Type B pancreatic cell (in vitro differentiated cells): Measurements from ENCODE around the gene APP. TPM values are rescaled to one million over a fixed set of nuclear protein-coding genes. Genes with fewer than 3 reads are reported as not detected.
"Not testable (repeated sequence)": the region's sequence is repeated elsewhere in the genome, so short reads cannot be mapped to it uniquely, and the experiment has no call there.

Source experiments
- DNase-seq: peaks from one replicate; pipeline ENCODE4 v3.0.0; 2021; ENCODE audit warnings: mixed read lengths; ENCODE audit not compliant: unreplicated experiment; ENCODE audit errors: extremely low spot score
- H3K27ac Mint-ChIP-seq: 2 replicates; pipeline ENCODE4 v1.8.0; 2021; ENCODE audit warnings: mild to moderate bottlenecking, mixed read lengths
- H3K27me3 Mint-ChIP-seq: 2 replicates; pipeline ENCODE4 v1.8.0; 2021; ENCODE audit warnings: mixed read lengths
- H3K36me3 Mint-ChIP-seq: 2 replicates; pipeline ENCODE4 v1.8.0; 2021; ENCODE audit warnings: mixed read lengths
- H3K4me1 Mint-ChIP-seq: one replicate; pipeline ENCODE4 v1.8.0; 2021; ENCODE audit warnings: mixed read lengths; ENCODE audit not compliant: unreplicated experiment
- H3K4me3 Mint-ChIP-seq: 2 replicates; pipeline ENCODE4 v1.8.0; 2021; ENCODE audit warnings: mild to moderate bottlenecking, mixed read lengths
- H3K9me3 Mint-ChIP-seq: 2 replicates; pipeline ENCODE4 v1.8.0; 2021; ENCODE audit warnings: mixed read lengths
- total RNA-seq: library from RNA; stranded (reverse); gene quantifications from 2 replicates; pipeline ENCODE4 v1.2.1, GENCODE V29; 2021; ENCODE audit warnings: low replicate concordance
- TF ChIP-seq, protein P1 (sequence below): fragments of 200-600 bp; sonication (generic); conservative IDR thresholded peaks from 2 replicates; pipeline ENCODE4 v1.5.0; 2021; ENCODE audit warnings: antibody characterized with exemption, mild to moderate bottlenecking

Gene APP
- total RNA-seq, 1 donor from 2014 or later, result 415 TPM

DNA sequence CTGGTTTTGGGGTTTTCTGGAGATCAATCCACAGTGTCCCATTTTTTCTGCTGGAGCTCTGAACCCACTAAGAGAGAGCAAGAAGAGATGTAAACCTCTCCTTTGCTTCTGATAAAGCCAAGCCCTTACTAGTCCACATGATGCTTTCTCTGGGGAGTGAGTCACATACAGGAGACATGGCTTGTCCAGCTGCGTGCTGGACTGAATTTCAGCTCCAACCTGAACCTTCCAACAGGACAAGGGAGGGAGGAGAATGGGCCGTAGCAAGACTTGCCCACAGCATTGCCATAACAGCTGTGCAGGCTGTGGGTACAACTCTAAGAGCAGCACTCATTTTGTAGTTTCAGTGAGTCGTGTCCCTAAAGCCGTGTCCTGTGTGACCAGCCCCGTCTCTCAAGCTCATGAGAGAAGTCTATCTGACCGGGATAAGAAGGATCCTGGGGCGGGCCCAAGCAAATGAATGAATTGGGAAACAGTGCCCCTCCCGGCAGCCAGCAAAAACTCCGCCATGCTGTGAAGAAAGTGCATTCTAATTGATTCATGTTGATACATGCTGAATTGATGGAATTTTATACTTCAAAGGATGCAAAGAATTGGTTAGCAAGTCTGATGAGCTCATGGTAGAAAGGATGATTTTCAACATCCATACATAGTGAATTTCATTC lies 240.6 kb downstream of the APP start:
- H3K4me3 Mint-ChIP-seq, result no peak overlapping the region
- no peak overlapping the region for H3K27ac Mint-ChIP-seq
- H3K4me1 Mint-ChIP-seq, result peaks cover 10% of the 10 kb centered on the region
- H3K27me3 Mint-ChIP-seq, result no peaks in the 10 kb centered on the region
- TF ChIP-seq, protein P1, sequence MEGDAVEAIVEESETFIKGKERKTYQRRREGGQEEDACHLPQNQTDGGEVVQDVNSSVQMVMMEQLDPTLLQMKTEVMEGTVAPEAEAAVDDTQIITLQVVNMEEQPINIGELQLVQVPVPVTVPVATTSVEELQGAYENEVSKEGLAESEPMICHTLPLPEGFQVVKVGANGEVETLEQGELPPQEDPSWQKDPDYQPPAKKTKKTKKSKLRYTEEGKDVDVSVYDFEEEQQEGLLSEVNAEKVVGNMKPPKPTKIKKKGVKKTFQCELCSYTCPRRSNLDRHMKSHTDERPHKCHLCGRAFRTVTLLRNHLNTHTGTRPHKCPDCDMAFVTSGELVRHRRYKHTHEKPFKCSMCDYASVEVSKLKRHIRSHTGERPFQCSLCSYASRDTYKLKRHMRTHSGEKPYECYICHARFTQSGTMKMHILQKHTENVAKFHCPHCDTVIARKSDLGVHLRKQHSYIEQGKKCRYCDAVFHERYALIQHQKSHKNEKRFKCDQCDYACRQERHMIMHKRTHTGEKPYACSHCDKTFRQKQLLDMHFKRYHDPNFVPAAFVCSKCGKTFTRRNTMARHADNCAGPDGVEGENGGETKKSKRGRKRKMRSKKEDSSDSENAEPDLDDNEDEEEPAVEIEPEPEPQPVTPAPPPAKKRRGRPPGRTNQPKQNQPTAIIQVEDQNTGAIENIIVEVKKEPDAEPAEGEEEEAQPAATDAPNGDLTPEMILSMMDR, result no peak
- DNase-seq, result no peak
- H3K36me3 Mint-ChIP-seq, result peaks cover 50% of the 10 kb centered on the region
- no peaks in the 10 kb centered on the region for H3K9me3 Mint-ChIP-seq

DNA sequence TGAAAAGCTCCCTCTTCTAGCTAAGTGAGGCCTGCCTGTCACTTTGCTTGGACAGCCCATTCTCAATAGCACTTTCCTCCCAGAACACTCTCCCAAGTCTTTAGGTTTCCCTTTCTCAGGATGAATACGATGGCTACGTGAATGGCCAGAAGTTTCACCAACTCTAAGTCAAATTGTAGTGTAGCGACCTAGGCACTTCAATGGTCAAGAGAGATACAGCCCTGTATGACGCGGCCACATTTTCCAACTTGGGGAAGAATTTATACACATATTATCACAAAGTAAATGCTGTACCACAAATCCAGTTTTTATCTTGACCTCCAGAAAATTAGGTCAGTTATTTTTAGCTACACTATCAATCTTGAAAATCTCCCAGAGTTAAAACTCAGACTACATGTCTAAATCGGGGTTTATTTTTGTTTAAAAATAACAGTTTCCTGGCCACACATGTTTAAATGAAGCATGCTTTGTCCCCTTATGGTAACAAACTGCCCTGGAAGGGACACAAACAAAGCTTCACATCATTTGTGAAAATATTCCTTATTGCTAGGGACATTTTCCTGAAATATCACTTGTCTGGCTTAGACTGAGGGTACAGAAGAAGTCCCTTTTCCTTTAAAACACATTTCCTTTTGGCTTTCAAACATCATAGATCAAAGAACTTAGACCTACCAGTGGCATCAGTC lies 243.2 kb downstream of the APP start:
- Mint-ChIP-seq H3K27me3 (no peaks in the 10 kb centered on the region), H3K27ac (no peak overlapping the region), H3K4me3 (no peak overlapping the region), H3K4me1 (peaks cover 6% of the 10 kb centered on the region), H3K36me3 (peaks cover 46% of the 10 kb centered on the region), H3K9me3 (no peaks in the 10 kb centered on the region)
- DNase-seq, result no peak
- TF ChIP-seq, protein P1, result no peak

DNA sequence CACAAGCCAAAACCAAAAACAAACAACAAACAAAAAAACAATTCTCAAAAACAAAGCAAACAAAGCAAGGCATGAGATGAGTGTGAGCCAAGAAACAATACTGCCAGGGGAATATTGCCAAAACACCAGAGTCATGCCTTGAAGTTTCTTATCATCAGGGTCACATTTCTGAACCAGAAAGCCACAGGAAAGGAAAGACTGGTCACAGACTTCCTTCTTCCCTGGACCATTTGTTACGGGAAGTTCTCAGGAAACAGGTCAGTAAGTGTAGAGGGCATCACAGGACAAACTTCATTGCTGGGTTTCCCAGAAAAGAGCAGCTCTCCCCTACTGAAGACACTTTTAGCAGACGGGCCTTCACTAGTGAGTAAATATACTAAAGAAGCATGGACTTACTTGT lies 244.6 kb downstream of the APP start:
- no peaks in the 10 kb centered on the region for H3K9me3 Mint-ChIP-seq
- DNase-seq, result no peak
- no peaks in the 10 kb centered on the region for H3K4me1 Mint-ChIP-seq
- H3K27me3 Mint-ChIP-seq, result no peaks in the 10 kb centered on the region
- no peak overlapping the region for H3K4me3 Mint-ChIP-seq
- peaks cover 35% of the 10 kb centered on the region for H3K36me3 Mint-ChIP-seq
- TF ChIP-seq, protein P1, result no peak
- H3K27ac Mint-ChIP-seq, result no peak overlapping the region

DNA sequence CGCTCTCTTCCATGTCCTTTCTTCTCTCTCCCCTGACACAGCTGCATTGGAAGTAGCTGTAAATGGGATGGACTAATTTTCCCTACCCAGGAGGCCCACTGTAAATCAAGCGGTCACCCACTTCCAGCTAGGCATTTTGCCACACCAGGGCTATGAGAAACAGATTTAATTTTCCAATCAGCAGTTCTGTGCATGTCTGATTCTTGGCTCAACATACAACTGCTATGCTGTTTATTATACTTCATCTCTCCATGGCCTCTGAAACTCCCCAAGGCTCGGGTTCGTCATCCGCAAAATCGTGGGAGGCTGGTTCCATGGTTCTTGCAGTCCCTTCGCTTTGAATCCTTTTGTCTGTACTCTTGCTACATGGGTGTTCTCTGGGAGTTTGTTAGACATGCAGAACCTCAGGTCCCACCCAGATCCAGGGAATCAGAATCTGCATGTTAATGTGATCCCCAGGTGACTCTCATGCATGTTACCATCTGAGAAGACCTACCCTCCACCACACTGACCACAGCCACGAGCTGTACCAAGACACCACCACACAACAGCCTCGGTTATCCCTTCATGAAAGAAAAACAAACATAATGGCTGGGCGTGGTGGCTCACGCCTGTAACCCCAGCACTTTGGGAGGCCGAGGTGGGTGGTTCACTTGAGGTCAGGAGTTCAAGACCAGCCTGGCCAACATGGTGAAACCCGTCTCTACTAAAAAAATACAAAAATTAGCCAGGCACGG lies 245.3 kb downstream of the APP start:
- DNase-seq, result no peak
- H3K27ac Mint-ChIP-seq, result no peak overlapping the region
- no peaks in the 10 kb centered on the region for H3K27me3 Mint-ChIP-seq
- no peaks in the 10 kb centered on the region for H3K4me1 Mint-ChIP-seq
- H3K36me3 Mint-ChIP-seq, result peaks cover 28% of the 10 kb centered on the region
- TF ChIP-seq, protein P1, result no peak
- no peak overlapping the region for H3K4me3 Mint-ChIP-seq
- no peaks in the 10 kb centered on the region for H3K9me3 Mint-ChIP-seq

DNA sequence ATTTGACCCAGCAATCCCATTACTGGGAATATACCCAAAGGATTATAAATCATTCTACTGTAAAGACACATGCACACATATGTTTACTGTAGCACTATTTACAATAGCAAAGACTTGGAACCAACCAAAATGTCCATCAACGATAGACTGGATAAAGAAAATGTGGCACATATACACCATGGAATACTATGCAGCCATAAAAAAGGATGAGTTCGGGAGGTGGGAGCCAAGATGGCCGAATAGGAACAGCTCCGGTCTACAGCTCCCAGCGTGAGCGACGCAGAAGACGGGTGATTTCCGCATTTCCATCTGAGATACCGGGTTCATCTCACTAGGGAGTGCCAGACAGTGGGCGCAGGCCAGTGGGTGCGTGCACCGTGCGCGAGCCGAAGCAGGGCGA lies 252.4 kb downstream of the APP start:
- H3K4me1 Mint-ChIP-seq, H3K9me3 Mint-ChIP-seq, H3K27ac Mint-ChIP-seq: not testable (repeated sequence)

DNA sequence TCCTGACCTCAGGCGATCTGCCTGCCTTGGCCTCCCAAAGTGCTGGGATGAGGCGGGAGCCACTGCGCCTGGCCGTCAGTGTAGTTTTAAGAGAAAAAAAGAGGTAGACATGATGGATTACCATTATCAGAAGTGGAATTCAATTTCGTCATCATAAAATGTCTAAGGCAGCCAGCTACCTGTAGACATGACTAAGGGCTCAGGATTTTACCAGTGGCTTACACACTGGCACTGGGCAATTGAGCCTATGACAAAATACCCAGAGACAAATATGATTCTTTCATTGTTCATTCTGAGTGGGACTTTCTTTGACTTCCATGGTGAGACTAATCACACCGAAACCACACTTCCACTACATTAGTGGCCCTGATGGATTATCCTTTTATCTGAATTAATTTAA lies 254.3 kb downstream of the APP start:
- TF ChIP-seq, protein P1, result no peak
- peaks cover 5% of the 10 kb centered on the region for H3K9me3 Mint-ChIP-seq
- no peak overlapping the region for H3K27ac Mint-ChIP-seq
- H3K27me3 Mint-ChIP-seq, result no peaks in the 10 kb centered on the region
- no peak overlapping the region for H3K4me3 Mint-ChIP-seq
- H3K36me3 Mint-ChIP-seq, result peaks cover 31% of the 10 kb centered on the region
- peaks cover 8% of the 10 kb centered on the region for H3K4me1 Mint-ChIP-seq
- no peak for DNase-seq

More for the DNA sequence above, 252.4 kb downstream of the APP start:
- DNase-seq, H3K4me3 Mint-ChIP-seq, H3K27me3 Mint-ChIP-seq: not testable (repeated sequence)
- H3K36me3 Mint-ChIP-seq, result peaks cover 20% of the 10 kb centered on the region
